NT2/D1 (cell line): ENCODE measurements around the gene PLEKHJ1.

Experiments
- SUZ12 ChIP-seq: IDR thresholded peaks from 2 replicates; pipeline ENCODE4 v1.6.1; 2011; ENCODE audit not compliant: insufficient read length, insufficient read depth; ENCODE audit errors: extremely low read depth
- YY1 ChIP-seq: IDR thresholded peaks from 2 replicates; pipeline ENCODE4 v1.6.1; 2011; ENCODE audit not compliant: insufficient read length, insufficient read depth
- ZNF274 ChIP-seq: IDR thresholded peaks from 2 replicates; pipeline ENCODE4 v1.6.1; 2011; ENCODE audit warnings: mild to moderate bottlenecking, low read depth, low read length

DNA sequence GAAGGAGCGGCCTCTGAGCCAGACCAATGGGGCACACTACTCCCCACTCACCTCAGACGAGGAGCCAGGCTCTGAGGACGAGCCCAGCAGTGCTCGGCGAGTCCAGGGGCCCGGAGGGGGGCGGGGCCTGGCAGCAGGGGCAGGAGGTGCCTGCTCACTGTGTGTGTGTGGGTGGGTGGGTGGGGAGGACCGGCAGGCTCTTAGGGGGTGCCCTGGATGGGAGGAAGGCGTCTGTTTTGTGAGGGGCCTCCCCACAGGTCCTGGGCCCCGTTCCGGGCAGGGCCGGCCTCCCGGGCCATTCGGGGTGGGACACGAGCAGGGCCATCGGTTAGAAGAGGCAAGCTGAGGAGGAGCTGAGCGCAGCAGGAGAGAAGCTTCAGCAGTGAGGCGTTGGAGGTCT is 12.7 kb downstream of the PLEKHJ1 start:
- TF ChIP-seq ZNF274 (no peak), YY1 (no peak), SUZ12 (no peak)
